Prostate gland (tissue), 2 donors: Measurements from ENCODE around the gene SERPINE2. TPM values are rescaled to one million over a fixed set of nuclear protein-coding genes. Genes with fewer than 3 reads are reported as not detected.

Experiments used
- DNase-seq: peaks from one replicate; pipeline ENCODE4 v3.0.0-alpha.2; 2019; ENCODE audit warnings: low spot score
- H3K27ac ChIP-seq, 2 donors: fragments of 200-600 bp; sonication (generic); 2 replicates each; pipeline ENCODE4 v1.5.1; 2017 to 2019
- H3K27me3 ChIP-seq: fragments of 200-600 bp; sonication (generic); replicated peaks from 2 replicates; pipeline ENCODE4 v1.5.1; 2019; ENCODE audit not compliant: insufficient read depth
- H3K36me3 ChIP-seq, 2 donors: fragments of 200-600 bp; sonication (generic); 1 replicate in 1 of 2; 2 replicates in 1 of 2; pipeline versions ENCODE4 v1.5.1 to v1.8.1; 2017 to 2019
- H3K4me1 ChIP-seq: fragments of 200-600 bp; sonication (generic); replicated peaks from 2 replicates; pipeline ENCODE4 v1.5.1; 2019
- H3K4me3 ChIP-seq, 2 donors: fragments of 200-600 bp; sonication (generic); 2 replicates each; pipeline ENCODE4 v1.5.1; 2017 to 2019
- H3K9me3 ChIP-seq: fragments of 200-600 bp; sonication (generic); 2 replicates; pipeline ENCODE4 v1.5.1; 2017
- POLR2A ChIP-seq: fragments of 450-650 bp; IDR thresholded peaks from one replicate; pipeline ENCODE4 v1.6.1; 2016; ENCODE audit warnings: antibody characterized with exemption, mild to moderate bottlenecking
- POLR2AphosphoS5 ChIP-seq: sonication (generic); formaldehyde crosslinking; IDR thresholded peaks from one replicate; pipeline ENCODE4 v1.6.1; 2017; ENCODE audit warnings: antibody characterized with exemption
- WGBS: methylation state at CpG from one replicate; pipeline ENCODE4 v1.1.5; 2018; 5-methylcytosine and 5-hydroxymethylcytosine counted together
- intact Hi-C: fragments of 100-400 bp; cut with DNase I; formaldehyde crosslinking; loops from one replicate; pipeline ENCODE4 v1.14.2; 2022
- total RNA-seq, 2 donors: library from RNA; depleted of rRNA; stranded (reverse); fragments of >200 nt; gene quantifications; one replicate each; pipeline ENCODE4 v1.1.0, GENCODE V29; 2016
- TF ChIP-seq, protein P1 (sequence below), 4 experiments: fragments of 200-600 bp in 2 of 4; fragments of 450-650 bp in 2 of 4; sonication (generic) in 2 of 4; IDR thresholded peaks; 1 replicate in 3 of 4; 2 replicates in 1 of 4; pipeline ENCODE4 v1.5.1; 2016 to 2019; ENCODE audit warnings: antibody characterized with exemption in 4 of 4, mild to moderate bottlenecking in 2 of 4, moderate library complexity in 2 of 4

The SERPINE2 gene
- total RNA-seq, 2 donors from 2014 or later = 2.4 to 158 TPM

DNA sequence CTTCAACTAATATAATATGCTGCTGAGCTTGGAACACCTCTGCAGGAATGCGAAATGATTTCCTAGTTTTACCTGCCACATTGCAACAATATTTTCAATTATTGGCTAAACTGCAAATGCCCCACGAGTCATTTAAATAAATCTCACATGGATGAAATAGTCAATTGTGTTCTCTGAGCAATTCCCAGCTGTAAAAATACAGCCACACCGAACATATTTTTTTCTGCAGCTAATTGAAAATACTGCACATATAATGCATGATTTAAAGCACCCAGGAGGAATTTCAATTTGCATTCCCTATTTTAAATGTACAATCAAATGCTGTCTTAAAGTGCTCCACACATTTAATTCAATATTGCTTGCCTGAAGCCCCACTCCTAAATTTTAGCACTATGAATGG lies 18.6 kb downstream of the SERPINE2 start:
- H3K27ac ChIP-seq = no peak overlapping the region
- no peaks in the 10 kb centered on the region for H3K27me3 ChIP-seq
- H3K9me3 ChIP-seq = no peaks in the 10 kb centered on the region
- no peaks in the 10 kb centered on the region for H3K4me1 ChIP-seq
- DNase-seq = no peak
- 83% methylated on average over 3 of the region's 3 CpGs for WGBS
- no peak overlapping the region for H3K4me3 ChIP-seq
- no peak for TF ChIP-seq POLR2AphosphoS5
- TF ChIP-seq, protein P1, sequence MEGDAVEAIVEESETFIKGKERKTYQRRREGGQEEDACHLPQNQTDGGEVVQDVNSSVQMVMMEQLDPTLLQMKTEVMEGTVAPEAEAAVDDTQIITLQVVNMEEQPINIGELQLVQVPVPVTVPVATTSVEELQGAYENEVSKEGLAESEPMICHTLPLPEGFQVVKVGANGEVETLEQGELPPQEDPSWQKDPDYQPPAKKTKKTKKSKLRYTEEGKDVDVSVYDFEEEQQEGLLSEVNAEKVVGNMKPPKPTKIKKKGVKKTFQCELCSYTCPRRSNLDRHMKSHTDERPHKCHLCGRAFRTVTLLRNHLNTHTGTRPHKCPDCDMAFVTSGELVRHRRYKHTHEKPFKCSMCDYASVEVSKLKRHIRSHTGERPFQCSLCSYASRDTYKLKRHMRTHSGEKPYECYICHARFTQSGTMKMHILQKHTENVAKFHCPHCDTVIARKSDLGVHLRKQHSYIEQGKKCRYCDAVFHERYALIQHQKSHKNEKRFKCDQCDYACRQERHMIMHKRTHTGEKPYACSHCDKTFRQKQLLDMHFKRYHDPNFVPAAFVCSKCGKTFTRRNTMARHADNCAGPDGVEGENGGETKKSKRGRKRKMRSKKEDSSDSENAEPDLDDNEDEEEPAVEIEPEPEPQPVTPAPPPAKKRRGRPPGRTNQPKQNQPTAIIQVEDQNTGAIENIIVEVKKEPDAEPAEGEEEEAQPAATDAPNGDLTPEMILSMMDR (IDR thresholded peaks at IDR 0.05) = no peak
- TF ChIP-seq POLR2A = no peak
- intact Hi-C loops = no loop called here
- no peaks in the 10 kb centered on the region for H3K36me3 ChIP-seq

DNA sequence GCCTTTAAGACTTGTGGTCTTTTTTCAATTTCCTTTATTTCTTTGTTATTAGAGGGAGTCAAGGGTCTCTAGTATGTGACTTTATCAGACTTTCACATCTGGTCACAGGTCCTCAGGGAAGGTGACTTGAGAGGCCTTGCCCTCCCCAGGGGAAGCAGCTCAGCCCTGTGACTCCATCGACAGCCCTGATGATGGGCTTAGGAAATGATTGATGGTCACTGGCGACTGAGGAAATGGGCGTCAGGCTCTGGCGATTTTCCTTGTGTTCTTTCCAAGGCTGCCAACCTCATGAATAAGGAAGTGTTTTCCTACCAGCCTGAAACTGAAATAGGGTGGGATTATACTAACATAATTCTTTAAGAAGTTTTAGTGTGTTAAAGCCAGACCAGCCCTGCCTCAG lies 21.1 kb downstream of the SERPINE2 start:
- no peaks in the 10 kb centered on the region for H3K4me1 ChIP-seq
- no peaks in the 10 kb centered on the region for H3K27me3 ChIP-seq
- intact Hi-C loops = no loop called here
- 60% methylated on average over 4 of the region's 4 CpGs for WGBS
- DNase-seq = no peak
- no peaks in the 10 kb centered on the region for H3K9me3 ChIP-seq
- no peak overlapping the region for H3K27ac ChIP-seq
- no peaks in the 10 kb centered on the region for H3K36me3 ChIP-seq
- H3K4me3 ChIP-seq = no peak overlapping the region
- TF ChIP-seq POLR2AphosphoS5 (no peak), POLR2A (no peak)
- TF ChIP-seq, protein P1 (IDR thresholded peaks at IDR 0.05) = no peak

DNA sequence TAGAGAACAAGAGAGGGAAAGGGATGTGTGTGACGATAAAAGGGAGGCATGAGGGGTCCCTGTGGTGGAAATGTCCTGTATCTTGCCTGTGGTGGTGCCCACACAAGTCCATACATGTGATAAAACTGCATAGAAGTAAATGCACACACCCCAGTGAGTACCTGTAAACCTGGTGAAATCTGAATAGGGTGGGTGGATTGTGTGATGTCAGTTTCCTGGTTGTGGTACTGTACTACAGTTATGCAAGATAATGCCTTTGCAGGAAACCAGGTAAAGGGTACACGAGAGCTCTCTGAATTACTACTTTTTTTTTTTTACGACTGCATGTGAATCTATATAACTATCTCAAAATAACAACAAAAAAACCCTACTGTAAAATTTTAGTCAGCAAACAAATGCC lies 22.1 kb downstream of the SERPINE2 start:
- 60% methylated on average over 3 of the region's 3 CpGs for WGBS
- H3K4me1 ChIP-seq = no peaks in the 10 kb centered on the region
- H3K36me3 ChIP-seq = no peaks in the 10 kb centered on the region
- H3K27me3 ChIP-seq = no peaks in the 10 kb centered on the region
- no peak for DNase-seq
- H3K9me3 ChIP-seq = no peaks in the 10 kb centered on the region
- H3K4me3 ChIP-seq = no peak overlapping the region
- intact Hi-C loops = no loop called here
- H3K27ac ChIP-seq = no peak overlapping the region
- no peak for TF ChIP-seq POLR2AphosphoS5
- no peak for TF ChIP-seq POLR2A
- TF ChIP-seq, protein P1 (IDR thresholded peaks at IDR 0.05) = no peak

DNA sequence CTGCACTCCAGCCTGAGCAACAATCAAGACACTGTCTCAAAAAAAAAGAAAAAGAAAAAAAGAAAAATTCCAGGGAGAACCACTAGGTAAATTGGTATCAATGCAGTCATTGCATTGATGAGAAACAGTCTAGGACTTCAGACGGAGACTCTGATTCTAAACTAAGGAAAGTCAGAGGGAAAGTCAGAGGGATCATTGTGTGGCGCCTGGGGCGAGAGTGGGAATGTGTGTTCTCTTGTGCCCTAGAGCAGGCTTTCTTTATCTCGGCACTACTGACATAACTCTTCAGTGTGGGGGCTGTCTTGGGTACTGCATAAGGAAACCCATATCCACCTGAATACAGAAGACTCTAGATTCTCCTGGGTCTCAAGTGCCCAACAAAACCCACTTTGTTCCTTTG lies 24.8 kb downstream of the SERPINE2 start:
- Histone ChIP-seq H3K27me3 (no peaks in the 10 kb centered on the region), H3K4me1 (no peaks in the 10 kb centered on the region), H3K9me3 (no peaks in the 10 kb centered on the region), H3K36me3 (no peaks in the 10 kb centered on the region), H3K27ac (no peak overlapping the region), H3K4me3 (no peak overlapping the region)
- DNase-seq = no peak
- WGBS = 93% methylated on average over 4 of the region's 4 CpGs
- intact Hi-C loops = no loop called here
- TF ChIP-seq POLR2A (no peak), POLR2AphosphoS5 (no peak)
- TF ChIP-seq, protein P1 (IDR thresholded peaks at IDR 0.05) = no peak

DNA sequence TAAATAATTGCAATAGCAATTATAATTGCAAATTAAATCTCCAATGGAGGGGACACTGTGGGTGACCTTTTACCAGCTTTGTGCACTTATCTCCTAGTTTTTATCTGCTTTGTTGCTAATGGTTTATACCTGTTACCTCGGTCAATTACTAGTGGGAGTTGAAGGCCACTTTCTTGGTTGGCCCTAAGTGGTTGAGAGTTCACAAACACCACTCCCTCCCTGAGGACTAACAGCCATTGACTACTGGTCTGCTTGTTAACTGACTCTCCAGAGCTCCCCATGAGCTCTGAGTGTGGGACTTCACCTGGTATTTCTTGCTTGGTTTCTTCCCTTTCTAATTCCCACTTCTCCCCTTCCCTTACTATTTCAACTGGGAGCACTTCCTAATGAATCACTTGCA lies 27.2 kb downstream of the SERPINE2 start:
- WGBS = 85% methylated on average over 1 of the region's 1 CpG
- intact Hi-C loops = no loop called here
- H3K27me3 ChIP-seq = no peaks in the 10 kb centered on the region
- no peak for DNase-seq
- H3K4me3 ChIP-seq = no peak overlapping the region
- no peaks in the 10 kb centered on the region for H3K36me3 ChIP-seq
- H3K4me1 ChIP-seq = no peaks in the 10 kb centered on the region
- TF ChIP-seq POLR2AphosphoS5 (no peak), POLR2A (no peak)
- TF ChIP-seq, protein P1 (IDR thresholded peaks at IDR 0.05) = no peak
- no peaks in the 10 kb centered on the region for H3K9me3 ChIP-seq
- H3K27ac ChIP-seq = no peak overlapping the region
